Skin epidermis (tissue), 12 donors: Measurements from ENCODE around the gene SMYD5.
"Not testable (repeated sequence)": the region's sequence is repeated elsewhere in the genome, so short reads cannot be mapped to it uniquely, and the experiment has no call there.

Source experiments
- H3K27ac ChIP-seq, 21 experiments: fragments of 200-600 bp; sonication (generic) in 11 of 21; one replicate each; pipeline ENCODE4 v1.5.0; 2020; ENCODE audit warnings: mild to moderate bottlenecking in 3 of 21, inconsistent platforms in 2 of 21, moderate library complexity in 2 of 21
- H3K4me3 ChIP-seq, 7 experiments: fragments of 200-600 bp; sonication (generic) in 2 of 7; one replicate each; pipeline ENCODE4 v1.5.0; 2020; ENCODE audit warnings: inconsistent platforms in 2 of 7, mild to moderate bottlenecking in 2 of 7, moderate library complexity in 1 of 7

The SMYD5 gene

DNA sequence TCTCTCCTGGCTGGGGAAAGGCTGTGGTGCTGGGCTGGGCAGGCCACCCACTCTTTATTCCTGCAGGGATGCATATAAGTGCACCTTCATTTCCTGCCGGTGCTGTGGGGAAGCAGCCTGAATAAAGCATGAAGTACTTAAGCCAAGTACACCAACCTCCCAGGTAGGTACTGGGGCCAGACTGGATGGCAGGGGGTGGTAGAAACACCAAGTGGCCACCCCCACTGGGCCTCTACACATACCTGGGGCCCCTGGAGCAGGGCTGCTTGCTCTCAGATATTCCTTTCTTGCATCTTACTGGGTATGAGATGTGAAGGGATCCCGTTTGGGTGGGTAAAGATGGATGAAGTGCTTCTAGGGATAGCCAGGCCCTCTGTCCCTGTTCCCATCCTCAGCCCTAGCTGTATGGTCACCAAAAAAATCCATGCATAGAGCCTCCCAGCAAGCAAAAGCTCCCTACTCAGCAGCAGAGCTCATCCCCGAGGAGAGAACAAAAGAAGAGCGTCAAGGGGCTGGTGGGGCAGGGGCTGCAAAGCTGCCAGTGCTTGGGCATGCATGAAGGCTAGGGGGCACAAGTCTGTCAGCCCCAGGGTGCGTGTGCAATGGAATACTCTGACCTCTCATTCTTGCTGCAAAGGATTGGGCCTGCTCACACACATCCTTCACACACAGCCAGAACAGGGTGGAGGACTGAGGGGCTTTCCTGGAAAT, 42.0 kb downstream of the SMYD5 start:
- Histone ChIP-seq H3K27ac (no peak overlapping the region), H3K4me3 (no peak overlapping the region)

DNA sequence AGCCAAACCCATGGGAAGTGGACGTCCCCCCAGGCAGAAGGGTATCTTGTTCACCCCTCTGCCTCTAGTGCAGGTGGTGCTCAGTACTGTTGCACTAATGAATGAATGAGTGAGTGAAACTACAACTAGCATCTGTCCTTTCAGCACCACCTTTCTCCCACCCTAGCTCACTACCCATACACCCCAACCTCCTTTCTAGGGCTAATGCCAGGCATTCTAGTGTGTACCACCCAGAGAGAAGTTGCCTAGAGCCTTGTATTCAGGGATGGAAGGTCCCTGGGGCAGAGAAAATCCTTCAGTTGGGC, 42.5 kb downstream of the SMYD5 start:
- Histone ChIP-seq H3K27ac (no peak overlapping the region), H3K4me3 (no peak overlapping the region)

DNA sequence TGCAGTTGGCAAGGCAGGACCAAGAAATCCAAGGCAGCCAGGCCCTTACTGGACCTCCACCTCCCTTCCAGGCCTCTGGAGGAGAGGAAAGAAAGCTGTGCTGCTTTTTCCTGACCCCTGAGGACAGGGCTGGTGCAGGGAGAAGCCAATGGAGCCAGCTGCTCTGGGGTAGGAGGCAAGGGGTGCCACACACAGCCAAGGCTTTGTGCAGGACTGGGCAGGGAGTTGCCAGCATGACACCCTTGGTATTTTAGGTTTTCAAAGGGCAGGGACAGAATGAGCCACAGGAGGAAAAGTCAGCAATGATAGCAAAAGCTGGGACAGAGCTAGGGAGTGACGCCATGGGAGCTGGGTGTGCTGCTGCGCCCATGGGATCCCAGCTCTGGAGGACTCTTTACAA, 43.0 kb downstream of the SMYD5 start:
- H3K4me3 ChIP-seq, result no peak overlapping the region
- no peak overlapping the region for H3K27ac ChIP-seq

GRCh38 chr2:73257425-73258125, 43.5 kb downstream of the SMYD5 start:
- H3K4me3 ChIP-seq, result no peak overlapping the region

DNA sequence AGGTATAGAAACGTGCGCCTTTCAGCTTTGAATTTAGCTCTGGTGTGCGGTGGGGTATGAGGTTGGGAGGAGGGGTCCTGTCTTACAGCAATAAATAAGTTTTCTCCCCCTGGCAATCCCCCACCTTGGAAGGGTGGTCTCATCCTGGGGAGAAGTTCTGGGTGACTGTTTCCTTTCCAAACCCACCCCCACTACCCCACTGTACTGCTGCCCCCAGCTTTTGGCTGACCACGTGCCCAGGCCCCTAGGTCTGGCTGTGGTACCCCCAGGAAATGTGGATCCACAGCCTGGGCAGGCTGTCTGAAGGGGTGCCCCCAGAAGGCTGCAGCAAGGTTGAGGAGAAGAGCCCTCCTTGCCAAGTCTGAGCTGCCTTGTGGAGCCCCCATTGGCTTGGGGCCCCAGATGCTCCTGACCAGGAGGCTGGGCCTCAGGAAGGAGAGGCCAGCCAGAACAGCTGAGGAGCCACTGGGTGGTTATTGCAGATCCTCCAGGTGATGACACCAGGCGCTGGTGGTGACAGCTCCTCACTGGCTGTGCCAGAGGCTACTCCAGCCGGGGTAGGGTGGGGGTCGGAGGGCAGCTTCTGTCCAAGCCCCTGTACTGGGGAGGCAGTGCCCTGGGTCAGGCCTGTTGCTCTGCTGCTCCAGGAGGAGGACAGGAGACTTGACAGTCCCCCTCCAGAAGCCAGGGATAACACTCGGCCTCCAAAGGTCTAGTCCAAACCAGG, 44.3 kb downstream of the SMYD5 start:
- Histone ChIP-seq H3K4me3 (no peak overlapping the region), H3K27ac (no peak overlapping the region)

More at GRCh38 chr2:73257425-73258125, 43.5 kb downstream of the SMYD5 start:
- no peak overlapping the region for H3K27ac ChIP-seq

- no peak overlapping the region for H3K4me3 ChIP-seq
- H3K27ac ChIP-seq, result no peak overlapping the region
These were observed 44.8 kb downstream of the SMYD5 start for GRCh38 chr2:73258913-73259215.

GRCh38 chr2:73259276-73259675, 45.2 kb downstream of the SMYD5 start:
- Histone ChIP-seq H3K27ac (no peak overlapping the region), H3K4me3 (no peak overlapping the region)

DNA sequence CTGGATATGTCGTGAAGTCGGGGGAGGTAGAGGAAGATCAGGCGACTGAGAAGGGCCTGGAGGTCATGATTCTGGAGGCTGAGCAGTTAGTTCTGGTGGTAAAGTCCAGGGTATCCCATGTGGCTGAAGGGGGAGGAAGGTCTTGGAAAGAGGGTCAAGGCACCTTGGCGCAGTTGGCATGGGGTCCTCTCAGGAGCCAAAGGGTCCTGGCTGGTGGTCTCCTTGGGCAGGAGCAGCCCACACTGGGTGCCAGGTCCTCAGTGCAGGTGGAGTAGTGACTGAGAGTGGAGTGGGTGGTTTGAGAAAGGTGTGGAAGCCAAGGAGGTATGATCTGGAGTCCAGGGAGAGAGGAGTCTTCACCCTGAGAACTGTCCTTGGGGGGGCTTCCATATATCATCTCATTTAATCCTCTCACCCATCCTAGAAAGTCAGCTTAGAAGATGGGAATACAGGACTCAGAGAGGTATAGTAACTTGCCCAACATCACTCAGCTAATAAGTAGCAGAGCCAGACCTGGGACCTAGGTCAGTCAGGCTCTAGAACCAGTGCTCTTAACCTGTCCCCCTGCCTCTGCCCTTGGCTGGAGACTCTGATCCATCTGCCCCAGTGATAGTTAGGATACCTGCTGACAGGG, 45.8 kb downstream of the SMYD5 start:
- H3K27ac ChIP-seq, result no peak overlapping the region
- H3K4me3 ChIP-seq, result no peak overlapping the region

GRCh38 chr2:73260338-73260984, 46.4 kb downstream of the SMYD5 start:
- no peak overlapping the region for H3K4me3 ChIP-seq

DNA sequence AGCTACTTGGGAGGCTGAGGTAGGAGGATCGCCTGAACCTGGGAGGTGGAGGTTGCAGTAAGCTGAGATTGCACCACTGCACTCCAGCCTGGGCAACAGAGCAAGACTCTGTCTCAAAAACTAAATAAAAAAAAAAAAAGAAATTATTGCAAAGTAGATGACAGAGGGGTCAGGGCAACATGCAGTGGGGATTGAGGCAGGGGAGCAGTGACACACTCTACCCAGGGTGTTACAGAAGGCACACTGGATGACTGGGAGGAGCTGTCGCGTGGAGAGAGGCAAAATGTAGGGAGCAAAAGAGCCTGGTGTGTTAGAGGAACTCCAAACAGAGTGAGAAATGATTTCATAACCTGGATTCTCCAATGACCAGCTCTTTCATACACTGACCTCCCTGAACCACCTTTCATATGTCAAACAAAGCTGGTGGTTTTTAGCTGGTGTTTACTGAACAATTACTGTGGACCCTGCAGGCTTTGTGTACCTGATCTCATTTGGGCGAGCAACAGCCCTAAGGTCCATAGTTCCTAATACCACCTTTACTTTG, 48.1 kb downstream of the SMYD5 start:
- H3K27ac ChIP-seq, result no peak overlapping the region

More at GRCh38 chr2:73260338-73260984, 46.4 kb downstream of the SMYD5 start:
- H3K27ac ChIP-seq, result no peak overlapping the region

DNA sequence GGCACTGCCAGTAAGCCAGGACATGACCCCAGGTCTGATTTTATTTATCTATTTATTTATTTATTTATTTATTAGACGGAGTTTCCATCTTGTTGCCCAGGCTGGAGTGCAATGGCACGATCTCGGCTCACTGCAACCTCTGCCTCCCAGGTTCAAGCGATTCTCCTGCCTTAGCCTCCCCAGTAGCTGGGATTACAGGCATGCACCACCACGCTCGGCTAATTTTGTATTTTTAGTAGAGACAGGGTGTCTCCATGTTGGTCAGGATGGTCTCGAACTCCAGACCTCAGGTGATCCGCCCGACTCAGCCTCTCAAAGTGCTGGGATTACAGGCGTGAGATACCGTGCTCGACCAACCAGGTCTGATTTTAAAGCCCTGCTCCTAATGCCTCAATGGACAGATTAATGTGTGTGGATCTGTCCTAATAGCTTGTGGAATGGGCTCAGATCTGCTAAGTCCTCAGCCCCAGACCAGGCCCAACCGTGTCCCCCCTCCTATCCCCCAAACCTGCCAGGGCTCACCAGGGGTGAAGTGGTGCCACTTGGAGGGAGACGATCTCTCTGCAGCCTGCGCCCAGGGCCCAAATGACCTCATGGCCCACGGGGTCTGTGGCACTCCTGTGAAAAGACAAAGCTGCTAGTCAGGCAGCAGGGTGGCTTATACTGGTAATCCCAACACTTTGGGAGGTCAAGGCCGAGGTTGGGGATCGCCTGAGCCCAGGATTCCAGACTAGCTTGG, 48.8 kb downstream of the SMYD5 start:
- not testable (repeated sequence) for H3K4me3 ChIP-seq

More for the DNA sequence above, 48.1 kb downstream of the SMYD5 start:
- H3K4me3 ChIP-seq, result no peak overlapping the region

DNA sequence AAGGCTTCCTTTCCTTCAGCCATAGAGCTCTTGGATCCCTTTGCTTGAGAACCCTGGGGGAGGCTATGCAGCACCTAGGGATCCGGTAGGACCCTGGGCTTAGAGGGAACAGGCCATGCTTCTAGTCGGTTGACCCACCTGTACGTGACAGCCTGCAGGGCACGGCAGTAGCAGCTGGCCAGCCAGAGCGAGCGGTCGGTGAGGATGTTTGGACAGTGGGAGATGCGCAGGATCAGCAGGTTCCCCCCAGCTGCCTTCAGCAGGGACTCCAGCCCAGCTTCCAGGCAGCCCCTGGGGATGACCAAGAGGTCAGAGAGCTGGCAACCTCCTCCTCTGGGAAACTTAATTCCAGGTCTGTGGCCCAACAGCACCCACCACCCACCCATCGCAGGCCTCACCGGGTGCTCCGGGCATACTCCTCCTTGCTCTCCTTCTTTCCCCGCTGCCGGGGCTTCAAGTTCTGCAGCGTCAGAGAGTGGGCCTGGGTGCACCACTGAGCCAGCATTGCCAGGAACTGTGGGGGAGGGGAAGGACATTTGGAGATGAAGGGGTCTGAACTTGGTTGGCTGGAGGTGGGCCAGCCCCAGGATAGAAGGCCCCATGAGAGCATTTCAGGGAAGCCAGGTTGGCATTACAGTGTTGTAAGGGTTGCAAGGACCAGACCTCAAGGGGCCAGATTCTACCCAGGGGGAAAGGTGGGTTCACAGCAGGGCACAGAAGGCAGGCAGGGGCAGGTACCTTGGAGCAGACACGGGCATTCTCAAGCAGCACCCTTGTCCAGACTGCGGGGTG, 49.7 kb downstream of the SMYD5 start:
- Histone ChIP-seq H3K27ac (no peak overlapping the region), H3K4me3 (no peak overlapping the region)

More for the DNA sequence above, 48.8 kb downstream of the SMYD5 start:
- H3K27ac ChIP-seq, result not testable (repeated sequence)

DNA sequence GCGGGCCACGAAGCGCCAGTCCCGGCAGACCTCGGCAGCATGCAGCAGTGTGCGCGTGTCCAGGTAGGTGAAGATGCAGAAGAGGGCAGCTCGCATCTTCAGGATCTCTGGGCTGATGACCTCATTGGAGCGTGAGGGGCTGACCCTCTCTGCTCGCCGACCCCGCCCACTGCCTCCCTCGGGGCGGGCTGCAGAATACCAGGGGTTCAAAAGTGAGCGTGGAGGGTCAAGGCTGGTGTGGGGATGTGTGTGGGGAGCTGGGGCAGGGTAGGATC, 50.2 kb downstream of the SMYD5 start:
- Histone ChIP-seq H3K27ac (no peak overlapping the region), H3K4me3 (no peak overlapping the region)

- H3K27ac ChIP-seq, result no peak overlapping the region
- no peak overlapping the region for H3K4me3 ChIP-seq
These were observed 50.7 kb downstream of the SMYD5 start for GRCh38 chr2:73264783-73265182.

- no peak overlapping the region for H3K27ac ChIP-seq
- no peak overlapping the region for H3K4me3 ChIP-seq
These were observed 51.4 kb downstream of the SMYD5 start for GRCh38 chr2:73265298-73266060.

DNA sequence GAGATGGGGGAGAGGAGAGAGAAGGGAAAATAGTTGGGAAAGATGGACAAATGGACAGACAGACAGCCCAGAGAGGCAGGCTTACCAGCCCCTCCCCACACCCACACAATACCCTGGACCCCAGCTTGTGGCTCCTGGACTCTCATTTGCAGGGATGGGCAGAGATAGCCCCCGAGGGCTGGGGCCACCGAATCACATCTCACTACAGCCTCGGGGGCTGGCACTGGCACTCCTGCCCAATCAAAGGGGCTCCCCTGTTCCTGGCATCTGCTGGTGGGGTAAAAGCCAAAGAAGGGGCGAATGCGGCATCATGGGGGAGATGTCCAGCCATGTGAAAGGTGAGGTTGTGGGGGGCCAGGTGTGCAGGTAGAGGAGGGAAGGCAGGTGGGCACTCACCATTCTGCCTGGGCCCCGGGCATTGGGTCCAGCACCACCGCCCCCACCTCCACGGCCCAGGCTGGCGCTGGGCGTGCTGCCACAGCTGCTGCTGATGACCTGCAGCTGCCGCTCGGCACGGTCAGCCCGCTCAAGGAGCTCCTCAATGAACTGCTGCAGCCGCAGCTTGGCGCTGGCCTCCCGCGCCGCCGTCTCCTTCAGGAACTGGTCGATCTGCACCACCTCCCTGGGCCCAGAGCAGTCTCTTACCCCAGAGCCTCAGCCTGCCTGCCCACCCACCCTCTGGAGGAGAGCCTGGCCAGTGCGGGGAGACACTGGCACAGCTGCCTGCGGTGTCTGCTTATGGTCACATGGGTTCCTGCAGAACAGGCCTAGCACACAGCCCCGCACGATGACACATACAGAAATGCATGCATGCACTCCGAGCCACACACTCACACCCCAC, 52.2 kb downstream of the SMYD5 start:
- Histone ChIP-seq H3K4me3 (no peak overlapping the region), H3K27ac (no peak overlapping the region)

DNA sequence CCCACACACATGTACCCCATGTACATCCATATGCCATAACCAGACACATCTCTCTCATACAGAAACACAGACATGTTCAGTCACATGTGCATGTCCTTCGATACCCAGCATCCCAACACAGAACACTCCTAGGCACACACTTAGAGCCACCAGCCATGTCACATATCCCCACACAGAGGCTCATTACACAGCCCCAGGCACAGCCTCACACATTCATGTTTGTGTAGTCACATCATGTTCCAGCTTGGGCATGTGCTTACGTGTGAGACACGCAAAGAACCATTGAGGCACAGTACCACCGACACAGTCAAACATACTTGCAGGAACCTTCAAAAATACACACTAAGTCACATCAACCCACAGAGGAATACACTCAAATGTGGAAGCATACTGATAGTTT, 53.0 kb downstream of the SMYD5 start:
- Histone ChIP-seq H3K27ac (no peak overlapping the region), H3K4me3 (no peak overlapping the region)
